ENCODE results near the gene USP15.
"Not testable (repeated sequence)": the region's sequence is repeated elsewhere in the genome, so short reads cannot be mapped to it uniquely, and the experiment has no call there.

USP15 gene

GRCh38 chr12:62335057-62335456 is 74.9 kb downstream of the USP15 start:
- DNase-seq = no peak

DNA sequence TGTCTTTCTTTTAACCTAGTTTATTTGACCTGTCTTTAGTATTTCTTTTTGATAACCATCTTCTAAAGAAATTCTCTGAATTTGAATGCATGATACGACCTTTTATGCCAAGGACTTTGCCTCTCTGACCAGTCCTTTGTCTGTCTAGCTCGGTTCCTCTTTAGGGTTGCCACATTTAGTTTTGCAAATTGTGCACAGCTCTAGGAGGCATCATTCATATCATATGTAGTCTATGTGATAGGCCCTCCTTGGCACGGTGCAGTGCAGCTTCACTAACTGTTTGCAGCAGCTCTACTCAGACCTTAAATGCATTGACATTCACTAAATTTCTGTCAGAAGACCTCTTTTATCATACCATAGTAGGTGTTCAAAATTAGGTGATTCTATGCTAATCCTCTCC is 75.6 kb downstream of the USP15 start:
- DNase-seq = no peak

GRCh38 chr12:62337643-62338042 is 77.4 kb downstream of the USP15 start:
- DNase-seq = not testable (repeated sequence)

GRCh38 chr12:62342614-62343303 is 82.6 kb downstream of the USP15 start:
- not testable (repeated sequence) for DNase-seq

DNA sequence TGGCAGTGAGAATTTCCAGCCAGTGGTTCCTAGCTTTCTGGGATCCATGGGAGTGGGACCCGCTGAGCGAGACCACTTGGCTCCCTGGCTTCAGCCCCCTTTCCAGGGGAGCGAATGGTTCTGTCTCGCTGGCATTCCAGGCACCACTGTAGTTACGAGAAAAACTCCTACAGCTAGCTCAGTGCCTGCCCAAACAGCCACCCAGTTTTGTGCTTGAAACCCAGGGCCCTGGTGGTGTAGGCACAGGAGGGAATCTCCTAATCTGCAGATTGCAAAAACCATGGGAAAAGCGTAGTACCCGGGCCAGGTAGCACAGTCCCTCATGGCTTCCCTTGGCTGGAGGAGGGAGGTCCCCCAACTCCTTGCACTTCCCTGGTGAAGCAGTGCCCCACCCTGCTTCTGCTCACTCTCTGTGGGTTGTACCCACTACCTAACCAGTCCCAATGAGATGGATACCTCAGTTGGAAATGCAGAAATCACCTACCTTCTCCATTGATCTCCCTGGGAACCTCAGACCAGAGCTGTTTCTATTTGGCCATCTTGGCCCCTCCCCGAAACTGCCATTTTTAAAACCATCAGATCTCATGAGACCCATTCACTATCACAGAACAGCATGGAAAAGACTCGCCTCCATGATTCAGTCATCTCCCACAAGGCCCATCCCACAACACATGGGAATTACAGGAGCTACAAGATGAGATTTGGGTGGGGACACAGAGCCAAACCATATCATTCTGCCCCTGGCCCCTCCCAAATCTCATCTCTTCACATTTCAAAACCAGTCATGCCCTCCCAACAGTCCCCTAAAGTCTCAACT is 83.3 kb downstream of the USP15 start:
- not testable (repeated sequence) for DNase-seq

- not testable (repeated sequence) for DNase-seq
These were observed 84.7 kb downstream of the USP15 start for GRCh38 chr12:62344731-62345556.

GRCh38 chr12:62345667-62346066 is 85.5 kb downstream of the USP15 start:
- DNase-seq = no peak

DNA sequence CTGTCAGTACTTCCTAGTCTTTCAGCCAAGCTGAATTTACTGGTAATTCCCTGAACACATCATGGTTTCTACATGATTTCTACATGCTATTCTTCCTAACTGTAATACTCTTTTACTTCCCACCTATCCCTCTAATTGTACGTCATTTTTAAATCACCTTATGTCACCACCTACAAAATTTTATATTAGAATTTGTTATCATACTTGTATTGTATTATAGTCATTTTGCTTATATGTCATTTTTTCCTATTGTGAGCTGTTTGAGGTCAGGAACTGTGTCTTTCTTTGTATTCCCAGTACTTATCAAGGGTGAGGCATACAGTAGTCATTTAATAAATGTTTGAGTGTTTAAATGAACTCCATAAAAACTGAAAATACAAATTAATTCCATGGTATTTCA is 86.6 kb downstream of the USP15 start:
- DNase-seq = no peak

DNA sequence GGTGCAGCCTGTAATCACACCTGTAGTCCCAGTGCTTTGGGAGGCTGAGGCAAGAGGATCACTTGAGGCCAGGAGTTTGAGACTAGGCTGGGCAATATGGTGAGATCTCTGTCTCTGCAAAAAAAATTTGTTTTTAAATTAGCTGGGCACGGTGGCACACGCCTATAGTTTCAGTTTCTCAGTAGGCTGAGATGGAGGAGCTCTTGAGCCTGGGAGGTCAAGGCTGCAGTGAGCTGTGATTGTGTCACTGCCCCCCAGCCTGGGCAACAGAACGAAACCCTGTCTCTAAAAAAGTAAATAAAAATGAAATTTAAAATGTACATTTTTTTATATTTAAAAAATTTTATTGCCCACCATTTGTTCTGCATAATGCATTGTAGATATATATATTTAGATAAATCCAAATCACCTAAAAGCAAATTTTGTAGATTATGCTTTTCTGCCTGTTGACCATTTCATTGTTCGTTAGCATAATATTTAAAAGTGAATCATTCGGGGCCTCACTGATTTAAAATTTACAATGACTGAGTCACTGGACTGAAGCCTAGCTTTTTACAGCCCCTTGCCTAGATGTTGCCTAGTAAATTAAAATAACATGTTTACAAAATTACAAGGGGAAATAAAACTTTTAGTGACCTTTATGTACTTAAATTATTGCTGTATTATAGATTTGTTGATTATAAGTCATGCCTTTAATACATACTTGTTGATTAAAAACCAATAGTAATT is 87.9 kb downstream of the USP15 start:
- DNase-seq = no peak

- no peak for DNase-seq
These were observed 90.3 kb downstream of the USP15 start for GRCh38 chr12:62350554-62350953.

DNA sequence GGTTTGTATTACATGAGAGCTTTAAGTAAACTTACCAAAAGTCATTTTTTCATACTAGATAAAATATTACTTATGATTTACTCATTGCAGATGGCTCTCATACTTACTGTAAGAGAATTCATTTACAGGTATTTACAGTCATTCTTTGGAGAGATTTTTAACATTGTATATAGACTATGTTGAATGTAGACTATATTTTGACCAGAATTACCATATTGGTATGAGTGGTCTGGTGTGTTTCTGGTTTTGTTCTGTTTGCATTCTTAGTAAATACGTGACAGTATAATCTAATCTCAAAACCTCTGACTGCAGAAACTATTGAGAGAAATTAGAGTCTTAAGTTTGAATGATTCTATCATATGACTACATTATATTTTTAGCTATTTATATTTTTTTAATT is 91.1 kb downstream of the USP15 start:
- DNase-seq = no peak

DNA sequence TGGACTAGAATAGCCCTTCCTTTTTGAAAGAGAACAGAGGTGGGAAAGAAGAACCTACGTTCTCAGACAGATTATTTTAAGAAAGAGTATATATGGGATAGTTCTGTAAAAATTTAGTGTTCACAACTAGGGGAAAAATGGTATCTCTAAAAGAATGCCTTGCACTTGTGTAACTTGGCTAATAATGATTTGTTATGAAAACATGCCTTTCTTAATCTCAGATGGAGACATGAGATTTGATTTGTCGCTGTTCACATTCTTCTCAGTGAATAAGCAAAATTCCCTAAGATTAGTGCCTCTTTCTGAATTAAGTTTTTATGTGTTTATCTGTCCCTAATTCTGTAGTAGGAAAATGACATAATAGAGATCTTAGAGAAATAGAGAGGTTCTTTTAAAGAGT is 100.8 kb downstream of the USP15 start:
- no peak for DNase-seq

DNA sequence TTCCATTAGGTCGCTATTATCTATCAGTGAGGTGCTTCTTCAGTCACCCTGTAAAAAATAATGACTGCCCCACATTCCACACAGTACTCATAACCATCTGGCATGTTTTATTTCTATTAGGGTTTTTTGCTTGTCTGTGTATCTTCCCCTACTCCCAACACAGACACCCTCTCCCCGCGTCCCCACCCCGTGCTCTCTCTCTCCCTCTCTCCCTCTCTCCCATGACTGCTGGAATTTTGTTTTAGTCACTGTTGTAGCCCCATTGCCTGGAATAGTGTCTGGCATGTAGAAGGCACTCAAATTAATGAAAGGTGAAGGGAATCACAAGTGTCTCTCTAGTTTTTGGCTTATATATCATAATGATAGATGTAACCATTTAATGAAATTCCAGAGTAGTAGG is 103.3 kb downstream of the USP15 start:
- DNase-seq = no peak

- DNase-seq = not testable (repeated sequence)
These were observed 104.5 kb downstream of the USP15 start for GRCh38 chr12:62364697-62365096.

DNA sequence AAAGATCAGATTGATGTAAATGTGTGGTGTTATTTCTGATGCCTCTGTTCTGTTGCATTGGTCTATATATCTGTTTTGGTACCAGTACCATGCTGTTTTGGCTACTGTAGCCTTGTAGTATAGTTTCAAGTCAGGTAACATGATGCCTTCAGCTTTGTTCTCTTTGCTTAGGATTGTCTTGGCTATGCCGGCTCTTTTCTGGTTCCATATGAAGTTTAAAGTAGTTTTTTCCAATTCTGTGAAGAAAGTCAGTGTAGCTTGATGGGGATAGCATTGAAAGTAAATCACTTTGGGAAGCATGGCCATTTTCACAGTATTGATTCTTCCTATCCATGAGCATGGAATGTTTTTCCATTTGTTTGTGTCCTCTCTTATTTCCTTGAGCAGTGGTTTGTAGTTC is 105.6 kb downstream of the USP15 start:
- not testable (repeated sequence) for DNase-seq

DNA sequence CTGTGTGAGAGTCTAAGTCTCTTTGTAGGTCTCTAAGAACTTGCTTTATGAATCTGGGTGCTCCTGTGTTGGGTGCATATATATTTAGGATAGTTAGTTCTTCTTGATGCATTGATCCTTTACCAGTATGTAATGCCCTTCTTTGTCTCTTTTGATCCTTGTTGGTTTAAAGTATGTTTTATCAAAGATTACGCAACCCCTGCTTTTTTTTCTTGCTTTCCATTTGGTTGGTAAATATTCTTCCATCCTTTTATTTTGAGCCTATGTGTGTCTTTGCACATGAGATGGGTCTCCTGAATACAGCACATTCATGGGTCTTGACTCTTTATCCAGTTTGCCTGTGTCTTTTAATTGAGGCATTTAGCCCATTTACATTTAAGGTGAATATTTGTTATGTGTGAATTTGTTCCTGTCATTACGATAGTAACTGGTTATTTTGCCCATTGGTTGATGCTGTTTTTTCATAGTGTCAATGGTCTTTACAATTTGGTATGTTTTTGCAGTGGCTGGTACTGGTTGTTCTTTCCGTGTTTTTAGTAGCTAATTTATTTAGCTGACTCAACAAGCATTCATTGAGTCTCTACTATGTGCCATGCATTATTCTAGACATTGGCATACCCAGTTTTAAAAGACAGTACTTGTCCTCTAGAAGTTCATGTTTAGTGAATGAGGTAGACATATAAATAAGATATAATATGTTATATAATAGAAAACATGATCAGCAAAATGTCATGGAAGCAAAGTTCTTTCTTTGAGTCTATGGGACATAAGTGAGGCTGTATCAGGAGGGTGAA is 108.4 kb downstream of the USP15 start:
- DNase-seq = not testable (repeated sequence)

DNA sequence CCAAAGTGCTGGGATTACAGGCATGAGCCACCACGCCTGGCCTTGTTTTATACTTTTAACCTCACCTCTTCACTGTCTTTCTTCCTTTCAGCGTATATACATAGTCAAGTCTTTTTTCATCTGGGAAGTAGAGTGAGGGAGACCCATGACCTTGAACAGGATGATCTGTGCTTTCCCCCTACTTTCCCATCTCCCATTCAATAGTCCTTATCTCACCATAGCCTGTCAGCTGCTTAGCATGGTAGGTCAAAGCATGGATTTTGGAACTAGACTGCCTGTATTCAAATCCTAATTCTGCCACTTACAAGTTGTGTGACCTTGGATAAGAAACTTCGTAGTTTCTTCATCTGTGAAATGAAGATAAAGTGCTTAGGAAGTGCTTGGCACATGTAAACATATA is 110.0 kb downstream of the USP15 start:
- no peak for DNase-seq

DNA sequence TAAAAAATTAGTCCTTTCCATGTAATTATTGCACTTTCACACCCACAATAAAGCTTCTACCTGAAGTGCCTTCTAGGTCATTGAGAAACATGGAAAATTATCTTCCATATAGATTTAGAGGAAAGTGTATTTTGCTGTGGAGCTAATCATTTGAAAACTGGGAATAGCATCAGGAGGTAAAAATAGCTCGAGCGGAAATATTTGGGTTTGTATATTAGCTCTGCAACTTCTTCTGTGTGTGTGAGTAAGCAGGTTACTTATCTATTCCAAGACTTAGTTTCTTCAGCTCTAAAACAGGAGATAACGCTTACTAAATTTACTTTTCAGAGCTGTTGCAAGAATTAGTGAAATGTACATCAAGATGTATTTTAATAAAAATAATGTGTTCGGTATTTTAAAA is 111.5 kb downstream of the USP15 start:
- DNase-seq = no peak

DNA sequence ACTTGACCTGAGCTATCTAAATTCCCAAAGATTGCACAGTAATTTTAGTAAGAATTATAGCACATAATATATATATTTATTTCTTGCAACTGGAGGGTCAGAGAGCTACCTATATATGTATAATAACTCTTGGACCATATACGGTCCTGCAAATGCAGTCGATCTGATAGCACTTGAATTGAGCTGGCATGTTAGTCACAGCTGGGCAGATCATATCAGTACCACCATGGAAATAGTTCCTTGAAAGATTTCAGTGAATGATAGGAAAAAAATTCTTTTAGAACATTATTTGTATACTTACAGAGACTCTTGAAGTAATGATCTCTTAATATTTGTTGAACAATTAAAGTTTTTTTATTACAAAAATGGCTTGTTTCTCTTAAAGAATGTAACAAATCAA is 111.9 kb downstream of the USP15 start:
- DNase-seq = no peak

- no peak for DNase-seq
These were observed 112.6 kb downstream of the USP15 start for GRCh38 chr12:62372825-62373224.

GRCh38 chr12:62375603-62376002 is 115.4 kb downstream of the USP15 start:
- no peak for DNase-seq

Data from NCI-H446 (cell line).